Measurements from ENCODE around the gene KCNMA1.
"Not testable (repeated sequence)": the region's sequence is repeated elsewhere in the genome, so short reads cannot be mapped to it uniquely, and the experiment has no call there.

The KCNMA1 gene

GRCh38 chr10:77368006-77368405, 269.6 kb downstream of the KCNMA1 start:
- DNase-seq (ENCODE audit: low spot score), result no peak

DNA sequence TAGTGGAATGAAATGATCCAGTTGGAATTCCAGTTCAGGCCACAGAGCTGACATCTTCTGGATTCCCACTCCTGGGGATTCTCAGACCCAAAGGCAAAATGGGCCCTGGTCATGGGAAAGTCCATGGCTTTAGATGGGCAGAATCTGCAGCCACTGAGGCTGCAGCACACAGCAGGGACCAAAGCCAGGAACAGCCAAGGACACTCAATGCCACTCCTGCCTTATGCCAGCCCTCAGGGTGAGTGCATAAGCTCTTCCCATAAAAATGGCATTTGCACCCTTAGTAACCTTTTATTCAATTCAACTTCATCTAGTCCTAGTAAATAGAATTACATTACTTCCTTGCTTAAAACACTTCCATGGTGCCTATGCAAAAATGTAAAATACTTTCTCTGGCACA, 274.4 kb downstream of the KCNMA1 start:
- no peak for DNase-seq (ENCODE audit: low spot score)

- no peak for DNase-seq (ENCODE audit: low spot score)
Observed at GRCh38 chr10:77361831-77362230, 275.8 kb downstream of the KCNMA1 start.

- DNase-seq (ENCODE audit: low spot score), result no peak
Observed at GRCh38 chr10:77361426-77361825, 276.2 kb downstream of the KCNMA1 start.

DNA sequence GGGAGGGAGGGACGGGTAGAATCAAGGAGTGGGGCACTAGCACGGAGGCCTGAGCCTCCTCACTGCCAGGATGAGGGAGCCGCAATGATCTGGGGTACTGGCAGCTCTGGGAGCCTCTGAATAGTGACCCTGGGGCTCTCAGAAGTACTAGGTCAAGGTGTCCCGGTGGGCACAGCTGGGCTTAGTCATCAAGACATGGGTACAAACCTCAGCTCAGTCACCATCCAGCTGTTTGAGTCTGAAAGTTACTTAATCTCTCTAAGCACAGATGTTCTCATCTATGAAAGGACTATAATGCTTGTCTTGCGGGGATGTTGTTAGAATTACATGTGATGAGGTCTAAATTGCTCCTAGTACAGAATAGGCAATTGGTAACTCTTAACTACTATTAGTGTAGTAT, 276.8 kb downstream of the KCNMA1 start:
- DNase-seq (ENCODE audit: low spot score), result no peak

GRCh38 chr10:77359950-77360520, 277.6 kb downstream of the KCNMA1 start:
- DNase-seq (ENCODE audit: low spot score), result no peak

DNA sequence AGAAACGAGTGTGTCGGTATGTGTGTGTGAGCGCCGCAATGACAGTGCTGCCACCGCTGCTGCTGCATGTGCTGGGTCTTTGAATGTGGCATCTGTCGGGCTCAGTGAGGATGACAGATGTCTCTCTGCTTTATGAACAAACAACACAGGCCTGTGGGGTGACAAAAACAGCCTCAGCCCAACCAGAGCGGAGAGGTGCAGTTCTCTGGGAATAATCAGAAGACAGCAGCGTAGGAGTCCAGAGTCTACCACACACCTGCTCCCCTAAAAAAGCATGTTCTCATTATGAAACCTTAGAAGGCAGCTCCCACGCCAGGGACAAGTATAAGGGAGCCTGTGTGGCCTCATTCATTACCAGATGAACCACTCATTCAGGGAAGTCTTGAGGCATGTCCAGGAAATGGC, 278.3 kb downstream of the KCNMA1 start:
- DNase-seq (ENCODE audit: low spot score), result no peak

DNA sequence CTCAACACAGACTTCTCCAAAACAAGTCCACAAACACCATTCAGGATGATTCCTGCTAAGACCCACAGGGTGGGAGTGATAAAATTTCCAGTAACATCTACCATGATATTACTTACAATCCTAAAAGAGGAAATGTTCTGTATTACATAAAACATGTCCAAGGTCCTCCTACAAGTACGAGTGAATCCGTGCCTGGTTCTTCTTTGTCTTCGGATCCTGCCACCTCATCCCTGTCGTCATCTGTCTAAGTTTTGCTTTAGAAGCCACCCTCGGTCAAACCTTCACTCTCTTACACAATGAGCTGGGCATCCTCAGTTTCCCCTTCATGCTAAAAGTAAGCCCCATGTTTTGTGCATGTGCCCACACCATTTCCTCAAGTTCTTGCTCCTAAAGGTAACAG, 279.0 kb downstream of the KCNMA1 start:
- no peak for DNase-seq (ENCODE audit: low spot score)

GRCh38 chr10:77357611-77358310, 279.8 kb downstream of the KCNMA1 start:
- peak; percentile 47 for DNase-seq (ENCODE audit: low spot score)

GRCh38 chr10:77357185-77357584, 280.4 kb downstream of the KCNMA1 start:
- DNase-seq (ENCODE audit: low spot score), result no peak

DNA sequence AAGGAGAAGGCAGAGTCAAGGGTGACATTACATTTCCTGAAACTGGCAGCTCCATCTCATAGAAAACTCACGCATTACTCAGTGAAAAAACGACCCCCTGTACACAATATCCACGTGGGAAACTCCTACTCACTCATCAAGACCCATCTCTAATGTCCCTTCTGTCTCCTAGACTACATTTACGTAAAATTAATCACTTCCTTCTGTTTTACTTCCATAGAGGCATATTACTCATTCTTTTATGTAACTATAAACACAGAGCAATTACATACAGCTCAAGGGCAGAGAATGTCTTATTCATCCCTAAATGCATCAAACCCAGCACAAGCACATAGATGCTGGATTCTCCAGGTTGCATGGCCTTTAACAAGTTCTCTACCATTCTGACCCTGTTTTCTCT, 281.8 kb downstream of the KCNMA1 start:
- peak; percentile 52 for DNase-seq (ENCODE audit: low spot score)

DNA sequence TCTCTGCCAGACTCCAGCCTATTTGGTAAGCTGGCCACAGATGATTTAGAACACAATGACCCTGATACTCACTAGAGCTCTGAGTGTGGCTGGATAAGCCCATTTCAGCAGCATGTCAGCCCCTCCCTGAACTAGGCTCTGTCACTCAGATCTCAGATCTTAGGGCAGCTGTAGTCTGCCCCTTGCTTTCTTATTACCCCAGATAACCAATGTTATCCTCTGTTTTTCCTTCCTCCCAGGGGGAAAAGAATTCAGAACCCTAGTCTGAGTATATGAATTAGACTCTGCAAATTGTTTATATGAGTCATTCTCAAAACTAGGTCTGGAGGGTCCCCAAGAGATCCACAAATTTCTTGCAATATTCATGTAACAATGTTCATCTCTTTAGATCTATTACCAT, 286.2 kb downstream of the KCNMA1 start:
- DNase-seq (ENCODE audit: low spot score), result peak; percentile 27

GRCh38 chr10:77350711-77351119, 286.9 kb downstream of the KCNMA1 start:
- DNase-seq (ENCODE audit: low spot score), result peak; percentile 94

DNA sequence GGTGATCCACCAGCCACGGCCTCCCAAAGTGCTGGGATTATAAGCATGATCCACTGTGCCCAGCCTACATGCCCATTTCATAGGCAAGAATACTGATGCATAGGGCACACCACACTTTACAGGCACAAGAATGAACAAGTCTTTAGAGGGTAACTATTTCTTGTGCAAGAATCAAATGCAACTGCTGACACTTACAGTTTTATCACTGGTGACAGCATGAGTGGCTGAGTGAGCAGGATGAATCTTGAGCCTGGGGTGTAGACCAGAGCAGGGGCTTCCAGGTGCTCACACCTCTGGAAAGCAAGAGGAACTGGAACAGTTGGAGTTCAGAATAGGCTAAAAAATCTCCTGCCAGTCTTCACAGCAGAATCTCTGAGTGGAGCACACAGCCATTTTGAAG, 287.5 kb downstream of the KCNMA1 start:
- DNase-seq (ENCODE audit: low spot score), result no peak

DNA sequence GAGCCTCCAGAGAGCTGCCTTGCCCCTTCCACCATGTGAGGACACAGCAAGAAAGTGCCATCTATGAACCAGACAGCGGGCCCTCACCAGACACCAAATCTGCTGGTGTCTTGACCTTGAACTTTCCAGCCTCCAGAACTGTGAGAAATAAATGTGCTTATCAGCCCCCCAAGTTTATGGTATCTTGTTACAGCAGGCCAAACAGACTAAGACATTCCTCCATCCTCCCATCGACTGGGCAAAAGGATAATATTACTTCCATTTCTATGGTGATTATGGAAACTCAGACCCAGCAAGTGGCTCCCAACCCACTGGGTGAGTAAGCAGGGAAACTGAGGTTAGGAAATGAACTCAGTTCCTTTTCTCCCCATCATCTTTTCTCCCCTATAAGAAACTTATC, 288.4 kb downstream of the KCNMA1 start:
- DNase-seq (ENCODE audit: low spot score), result no peak

DNA sequence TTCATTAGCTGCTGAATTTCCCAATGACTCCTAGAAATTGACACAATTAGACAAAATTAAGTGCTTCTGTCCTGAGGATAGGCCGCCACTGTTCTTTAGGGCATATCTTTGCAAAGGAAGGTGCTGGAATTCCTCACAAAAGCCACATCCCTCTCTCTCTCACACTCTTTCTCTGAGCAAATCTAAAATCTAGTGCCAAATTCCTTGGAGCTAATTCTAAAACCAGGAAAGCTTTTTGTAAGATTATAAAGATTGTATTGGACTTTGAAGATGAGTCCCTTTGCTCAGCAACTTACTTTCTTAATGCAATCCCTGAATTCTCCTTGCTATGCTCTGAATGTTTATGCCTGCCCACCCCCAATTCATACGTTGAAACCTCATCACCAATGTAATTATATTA, 288.9 kb downstream of the KCNMA1 start:
- no peak for DNase-seq (ENCODE audit: low spot score)

DNA sequence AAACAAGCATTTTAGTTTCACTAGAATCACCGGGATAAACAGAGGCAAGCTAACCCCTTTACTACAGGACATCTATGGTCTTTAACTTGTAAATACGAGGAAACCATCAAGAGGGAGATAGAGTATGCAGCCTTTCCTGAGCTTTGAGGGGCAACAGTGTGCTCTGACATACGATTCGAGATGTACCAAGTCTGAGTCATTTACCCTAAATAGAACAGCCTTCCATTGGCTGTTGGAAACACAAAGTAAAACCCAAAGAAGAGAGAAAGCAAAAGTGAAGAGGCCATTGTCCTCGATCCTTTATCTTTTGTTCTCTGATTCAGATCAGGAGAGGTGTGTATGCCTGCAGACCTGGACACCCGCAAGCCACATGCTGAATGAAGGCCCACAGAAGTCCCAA, 289.5 kb downstream of the KCNMA1 start:
- no peak for DNase-seq (ENCODE audit: low spot score)

DNA sequence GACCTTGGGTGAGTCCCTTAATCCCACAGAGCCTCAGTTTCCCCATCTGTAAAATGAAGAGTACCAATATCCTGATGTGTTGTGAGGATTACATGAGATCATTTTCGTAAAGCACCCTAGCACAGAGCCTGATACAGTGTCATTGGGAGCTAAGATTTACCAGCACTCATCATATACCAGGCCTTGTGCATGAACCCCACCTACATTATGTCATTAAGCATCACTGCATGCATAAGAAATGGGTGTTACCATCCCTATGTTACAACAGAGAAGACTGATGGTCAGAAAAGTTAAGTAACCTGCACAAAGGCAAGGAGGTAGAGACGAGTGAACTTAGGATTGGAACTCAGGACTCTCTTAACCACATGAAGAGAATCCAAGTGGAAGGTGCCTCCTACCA, 290.6 kb downstream of the KCNMA1 start:
- DNase-seq (ENCODE audit: low spot score), result no peak

- no peak for DNase-seq (ENCODE audit: low spot score)
Observed at GRCh38 chr10:77341055-77341454, 296.6 kb downstream of the KCNMA1 start.

DNA sequence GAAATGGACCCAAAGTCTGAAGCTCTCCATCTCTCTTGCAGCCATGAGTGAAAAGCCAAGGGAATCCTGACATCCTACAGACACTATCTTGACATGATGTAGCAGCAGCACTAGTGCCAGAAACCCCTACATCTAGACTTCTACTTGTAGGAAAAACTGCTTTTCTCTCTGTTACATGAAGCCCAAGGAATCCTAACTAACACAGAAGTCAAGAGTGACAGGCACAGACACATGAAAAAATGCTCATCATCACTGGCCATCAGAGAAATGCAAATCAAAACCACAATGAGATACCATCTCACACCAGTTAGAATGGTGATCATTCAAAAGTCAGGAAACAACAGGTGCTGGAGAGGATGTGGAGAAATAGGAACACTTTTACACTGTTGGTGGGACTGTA, 297.7 kb downstream of the KCNMA1 start:
- DNase-seq (ENCODE audit: low spot score), result not testable (repeated sequence)

GRCh38 chr10:77339166-77339565, 298.4 kb downstream of the KCNMA1 start:
- DNase-seq (ENCODE audit: low spot score), result no peak

DNA sequence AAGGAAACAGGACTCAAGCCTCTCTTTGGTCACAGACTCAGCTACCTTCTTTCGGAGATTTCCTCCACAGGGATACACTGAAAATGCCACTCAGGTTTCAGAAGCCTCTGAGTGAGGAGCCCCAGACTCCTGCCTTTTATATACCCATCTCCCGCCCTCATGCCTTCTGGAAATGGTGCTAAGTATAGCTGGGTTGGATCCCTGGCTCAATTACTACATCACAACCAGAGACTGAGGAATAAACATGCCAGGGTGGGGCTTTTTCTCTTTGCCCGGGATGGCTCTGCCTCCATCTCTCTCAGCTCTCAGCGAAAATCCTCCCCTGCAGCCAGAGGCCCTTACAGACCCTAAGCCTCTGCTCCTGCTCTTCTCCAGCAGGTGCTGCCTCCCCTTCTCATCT, 299.5 kb downstream of the KCNMA1 start:
- DNase-seq (ENCODE audit: low spot score), result no peak

DNA sequence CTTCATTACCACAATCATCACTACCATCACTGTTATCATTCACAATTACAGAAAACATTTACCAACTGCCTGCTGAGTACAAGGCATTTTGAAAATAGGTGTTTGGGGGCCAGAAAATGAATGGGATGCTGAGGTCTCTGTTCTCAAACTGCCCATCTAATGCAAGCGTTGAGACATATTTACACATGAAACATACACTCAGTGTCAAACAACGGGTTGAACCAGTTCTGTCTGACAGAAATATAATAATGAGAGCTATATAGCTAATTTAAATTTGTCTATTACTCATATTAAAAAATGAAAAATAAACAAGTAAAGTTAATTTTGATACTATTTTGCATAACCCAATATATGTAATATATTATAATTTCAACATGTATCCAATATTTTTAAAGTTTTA, 303.1 kb downstream of the KCNMA1 start:
- no peak for DNase-seq (ENCODE audit: low spot score)
